DMS 273 (cell line): Measurements from ENCODE around the gene CRYBB2.
A peak's percentile ranks its signal among the peaks of the same experiment; 100 is the strongest.
"Not testable (repeated sequence)": the region's sequence is repeated elsewhere in the genome, so short reads cannot be mapped to it uniquely, and the experiment has no call there.

Source experiments
- DNase-seq: peaks from one replicate; lab custom pipeline; 2025; ENCODE audit not compliant: unreplicated experiment; lab: John Stamatoyannopoulos, UW

The CRYBB2 gene

DNA sequence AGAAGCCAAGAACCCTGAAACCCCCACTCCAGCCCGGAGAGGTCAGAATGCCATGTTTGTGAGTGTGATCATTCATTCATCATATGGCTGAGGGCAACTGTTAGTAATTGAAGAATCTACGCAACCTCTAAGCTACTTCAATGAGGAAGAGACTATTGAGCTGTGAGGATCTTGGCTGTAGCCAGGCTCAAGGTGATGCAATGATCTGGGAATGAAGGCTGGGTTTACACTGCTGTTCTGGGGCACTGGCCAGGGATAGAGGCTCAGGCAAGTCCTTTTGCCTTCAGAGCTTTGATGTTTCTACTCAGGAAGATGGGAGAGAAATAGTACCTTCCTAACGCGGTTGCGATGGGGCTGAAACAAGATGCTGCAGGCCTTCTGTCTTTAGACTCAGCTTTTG, 12.9 kb downstream of the CRYBB2 start:
- DNase-seq = no peak

DNA sequence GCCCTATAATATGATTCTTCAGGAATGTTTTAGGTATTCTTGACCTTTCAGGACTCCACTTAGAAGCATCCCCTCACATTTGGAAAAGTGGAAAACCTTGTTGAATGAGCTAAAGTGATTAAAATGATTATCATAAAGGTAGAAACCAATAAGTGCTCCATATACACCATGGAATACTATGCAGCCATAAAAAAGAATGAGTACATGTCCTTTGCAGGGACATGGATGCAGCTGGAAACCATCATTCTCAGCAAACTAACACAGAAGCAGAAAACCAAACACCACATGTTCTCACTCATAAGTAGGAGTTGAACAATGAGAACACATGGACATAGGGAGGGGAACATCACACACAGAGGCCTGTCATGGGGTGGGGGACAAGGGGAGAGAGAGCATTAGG, 14.3 kb downstream of the CRYBB2 start:
- not testable (repeated sequence) for DNase-seq

DNA sequence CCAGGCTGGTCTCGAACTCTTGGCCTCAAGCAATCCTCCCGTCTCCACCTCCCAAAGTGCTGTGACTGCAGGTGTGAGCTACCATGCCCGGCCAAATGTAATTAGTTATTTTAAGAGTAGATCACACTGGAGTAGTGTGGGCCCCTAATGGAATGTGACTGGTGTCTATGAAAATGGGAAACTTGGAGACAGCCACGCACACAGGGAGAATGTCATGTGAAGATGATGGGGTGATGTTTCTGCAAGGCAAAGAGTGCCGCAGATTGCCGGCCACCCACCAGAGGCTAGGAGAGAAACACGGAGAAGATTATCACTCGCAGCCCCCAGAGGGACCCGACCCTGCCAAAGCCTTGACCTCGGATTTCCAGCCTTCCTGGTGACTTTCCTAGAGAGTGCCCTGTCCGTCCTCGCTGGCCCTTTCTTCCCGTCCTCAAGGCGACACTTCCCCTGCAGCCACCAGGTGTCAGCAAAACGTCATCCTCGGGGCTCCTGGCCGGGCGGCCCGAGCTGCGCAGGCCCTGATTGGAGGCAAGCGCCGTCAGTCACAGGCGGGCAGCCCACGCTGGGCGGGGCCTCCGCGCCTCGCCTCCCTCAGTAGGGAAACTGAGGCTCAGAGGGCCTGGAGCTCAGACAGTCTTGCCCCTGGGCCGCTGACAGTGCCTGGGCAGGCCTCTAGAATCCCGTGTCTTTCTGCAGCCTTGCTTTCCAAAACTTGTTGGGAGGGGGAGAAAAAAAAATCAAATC, 16.3 kb downstream of the CRYBB2 start:
- peak; percentile 89 for DNase-seq

DNA sequence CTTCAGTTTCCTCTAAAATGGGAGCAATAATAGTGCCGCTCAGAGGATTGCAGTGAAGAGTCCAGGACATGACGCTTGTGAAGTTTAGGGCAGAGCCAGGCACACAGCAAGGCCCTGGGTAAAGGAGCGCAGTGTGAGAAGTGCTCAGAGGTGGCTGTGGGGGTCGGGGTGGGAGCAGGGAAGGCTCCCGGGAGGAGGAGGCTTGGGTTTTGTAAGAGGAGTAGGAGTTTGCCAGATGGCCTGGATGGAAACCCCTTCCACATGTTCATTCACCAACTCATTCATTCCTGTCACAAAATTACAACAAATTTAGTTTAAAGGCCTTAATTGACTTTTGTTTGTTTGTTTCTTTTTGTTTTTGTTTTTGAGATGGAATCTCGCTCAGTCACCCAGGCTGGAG, 17.0 kb downstream of the CRYBB2 start:
- no peak for DNase-seq

DNA sequence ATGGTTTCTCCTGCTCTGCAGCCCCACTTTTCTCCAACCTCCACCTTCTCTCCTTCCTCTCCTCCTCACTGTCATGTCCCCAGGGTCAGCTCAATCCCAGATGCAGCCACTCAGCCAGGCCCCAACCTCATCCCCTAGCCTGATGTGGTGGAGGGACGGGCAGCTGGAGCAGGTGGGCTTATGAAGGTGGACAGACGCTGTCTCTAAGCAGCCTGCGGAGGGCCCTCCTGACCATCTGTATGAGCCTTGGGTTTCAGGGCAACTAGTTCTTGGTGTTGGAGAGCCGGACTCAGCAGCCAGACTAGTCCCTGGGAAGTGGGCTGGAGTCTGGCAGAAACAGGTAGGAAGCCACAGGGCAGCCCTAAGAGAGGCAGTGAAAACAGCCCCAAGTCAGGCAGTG, 18.1 kb downstream of the CRYBB2 start:
- DNase-seq = no peak

DNA sequence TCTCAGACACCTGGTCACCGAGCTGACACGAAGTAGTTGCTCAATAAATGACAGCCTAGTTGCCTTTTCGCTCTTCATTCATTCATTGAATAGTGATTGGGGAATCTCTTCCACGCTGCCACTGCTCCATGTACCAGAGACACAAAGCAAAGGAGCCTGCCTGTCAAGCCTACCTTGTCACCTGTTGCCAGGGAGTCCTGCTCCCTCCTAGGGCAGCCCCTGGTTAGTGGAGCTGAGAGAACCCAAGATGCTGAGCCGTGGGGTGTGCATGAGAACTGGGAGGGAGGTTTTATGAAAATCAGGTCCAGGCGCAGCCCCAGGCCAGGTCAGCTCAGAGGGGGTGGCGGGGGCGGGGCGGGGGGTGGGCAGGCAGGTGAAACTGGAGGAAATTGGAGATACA, 18.6 kb downstream of the CRYBB2 start:
- not testable (repeated sequence) for DNase-seq

DNA sequence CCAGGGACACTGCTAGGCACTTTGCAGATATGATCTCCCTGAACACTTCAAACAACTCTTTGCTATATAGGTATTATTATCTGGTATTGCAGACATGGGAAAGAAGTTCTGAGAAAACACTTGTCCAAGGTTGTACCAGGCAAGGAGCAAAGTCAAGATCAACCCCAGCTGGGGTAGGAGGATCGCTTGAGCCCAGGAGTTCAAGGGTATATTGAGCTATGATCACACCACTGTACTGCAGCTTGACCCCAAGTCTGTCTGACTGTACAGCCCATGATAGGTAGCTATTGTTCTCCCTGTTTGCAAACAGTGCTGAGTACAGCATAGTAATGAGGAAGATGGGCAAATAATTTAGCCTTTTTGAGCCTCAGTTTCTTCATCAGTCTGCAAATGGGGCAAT, 35.7 kb downstream of the CRYBB2 start:
- DNase-seq = not testable (repeated sequence)

DNA sequence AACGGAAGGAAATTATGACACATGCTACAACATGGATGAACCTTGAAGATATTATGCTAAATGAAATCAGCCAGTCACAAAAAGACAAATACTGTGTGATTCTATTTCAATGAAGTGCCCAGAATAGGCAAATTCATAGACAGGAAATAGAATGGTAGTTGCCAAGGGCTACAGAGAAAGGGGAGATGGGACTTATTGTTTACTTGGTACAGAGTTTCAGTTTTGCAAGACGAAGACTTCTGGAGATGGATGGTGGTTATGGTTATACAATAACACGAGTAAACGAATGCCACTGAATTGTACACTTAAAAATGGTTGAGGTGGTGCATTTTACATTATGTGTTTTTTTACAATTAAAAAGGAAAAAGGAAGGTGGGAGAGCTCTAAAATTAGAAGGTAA, 48.1 kb downstream of the CRYBB2 start:
- DNase-seq = not testable (repeated sequence)

DNA sequence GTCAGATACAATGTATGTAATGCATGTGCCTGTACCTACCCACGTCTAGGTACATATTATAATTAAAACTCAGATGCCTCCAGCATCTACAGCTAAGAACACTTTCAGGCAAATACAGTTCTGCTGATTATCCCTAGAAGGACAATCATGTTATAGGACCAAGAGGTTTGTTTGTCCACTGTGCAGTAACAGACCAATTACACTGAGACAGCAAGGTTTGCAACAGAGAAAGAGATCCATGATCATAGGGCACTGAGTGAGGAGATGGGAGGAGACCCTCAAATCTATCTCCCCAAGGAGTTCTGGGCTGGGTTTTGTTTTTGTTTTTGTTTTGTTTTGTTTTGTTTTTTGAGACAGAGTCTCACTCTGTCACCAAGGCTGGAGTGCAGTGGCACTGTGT, 49.5 kb downstream of the CRYBB2 start:
- DNase-seq = not testable (repeated sequence)

DNA sequence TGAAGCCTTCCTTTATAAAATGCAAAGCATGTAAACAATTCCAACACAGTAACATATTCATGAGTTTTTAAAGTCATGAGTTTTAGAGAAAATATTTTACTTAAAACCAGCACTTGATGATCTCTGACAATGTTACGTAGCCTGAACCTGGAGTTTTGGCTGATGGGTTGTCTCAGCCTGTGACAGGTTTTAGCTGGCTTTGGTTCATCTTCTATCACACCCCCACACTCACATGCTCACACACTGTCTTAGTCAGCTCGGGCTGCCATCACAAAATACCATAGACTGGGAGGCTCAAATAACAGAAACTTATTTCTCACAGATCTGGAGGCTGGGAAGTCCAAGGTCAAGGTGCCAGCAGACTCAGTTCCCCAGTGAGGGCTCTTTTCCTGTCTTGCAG, 50.6 kb downstream of the CRYBB2 start:
- not testable (repeated sequence) for DNase-seq

DNA sequence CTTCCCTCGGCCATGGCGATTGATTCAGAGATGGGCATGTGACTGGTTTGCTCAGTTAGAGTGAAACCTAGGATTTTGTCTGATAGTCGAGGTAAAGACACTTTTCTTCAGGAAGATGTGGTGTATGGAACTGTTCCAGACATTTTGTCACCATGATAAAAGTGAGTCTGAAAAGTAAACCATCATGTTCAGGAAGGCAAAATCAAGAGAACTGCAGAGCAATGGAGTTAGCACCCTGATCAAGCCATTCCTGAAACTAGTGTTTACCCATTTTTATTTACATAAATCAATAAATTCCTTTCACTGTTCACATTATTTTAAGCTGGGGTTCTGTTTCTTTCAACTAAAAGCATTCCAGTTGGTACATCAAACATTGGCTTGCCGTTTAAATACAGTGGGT, 53.8 kb downstream of the CRYBB2 start:
- DNase-seq = not testable (repeated sequence)

DNA sequence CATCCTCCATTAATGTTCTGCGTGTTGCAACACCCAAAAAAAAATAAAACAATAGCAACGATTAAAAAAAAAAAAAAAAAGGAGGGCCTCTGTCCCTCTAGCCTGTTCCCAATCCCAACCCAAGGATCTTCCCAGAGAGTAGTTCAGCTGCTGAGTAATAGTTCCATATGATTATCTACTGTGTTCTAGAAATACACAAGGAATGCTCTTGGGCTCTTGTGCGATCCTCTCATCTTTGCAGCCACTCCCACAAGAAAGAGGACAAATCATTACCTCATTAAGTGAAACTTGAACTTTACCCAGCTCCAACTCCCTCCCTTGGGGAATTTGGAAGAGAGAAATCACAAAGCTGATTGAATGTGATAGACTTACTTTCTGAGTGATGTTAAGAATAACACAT, 54.5 kb downstream of the CRYBB2 start:
- DNase-seq = not testable (repeated sequence)

DNA sequence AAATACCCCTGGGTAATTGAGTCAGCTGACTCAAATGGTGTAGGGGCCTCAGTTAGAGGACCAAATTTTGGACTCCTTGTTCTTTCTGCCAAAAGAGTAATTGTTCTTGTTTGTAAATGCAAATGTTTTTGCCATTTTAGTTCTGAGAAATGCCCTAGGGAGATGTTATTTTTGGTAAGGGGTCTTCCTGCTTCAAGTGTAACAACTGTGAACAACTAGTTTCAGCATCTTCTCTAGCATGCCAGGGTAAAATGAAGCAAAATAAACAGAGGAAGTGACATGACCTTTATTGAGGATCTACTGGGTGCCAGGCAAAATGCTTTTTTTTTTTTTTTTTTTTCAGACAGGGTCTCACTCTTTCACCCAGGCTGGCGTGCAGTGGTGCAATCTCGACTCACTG, 60.7 kb downstream of the CRYBB2 start:
- DNase-seq = not testable (repeated sequence)
